NCI-H524 treated with DMSO at 0.1 percent for 48 hours (cell line): ENCODE data around the gene UCP2.
"Not testable (repeated sequence)": the region's sequence is repeated elsewhere in the genome, so short reads cannot be mapped to it uniquely, and the experiment has no call there.

Experiments
- DNase-seq: peaks from one replicate; lab custom pipeline; 2025; lab: John Stamatoyannopoulos, UW

Gene UCP2

GRCh38 chr11:73940801-73941570, 41.7 kb downstream of the UCP2 start:
- DNase-seq = no peak

DNA sequence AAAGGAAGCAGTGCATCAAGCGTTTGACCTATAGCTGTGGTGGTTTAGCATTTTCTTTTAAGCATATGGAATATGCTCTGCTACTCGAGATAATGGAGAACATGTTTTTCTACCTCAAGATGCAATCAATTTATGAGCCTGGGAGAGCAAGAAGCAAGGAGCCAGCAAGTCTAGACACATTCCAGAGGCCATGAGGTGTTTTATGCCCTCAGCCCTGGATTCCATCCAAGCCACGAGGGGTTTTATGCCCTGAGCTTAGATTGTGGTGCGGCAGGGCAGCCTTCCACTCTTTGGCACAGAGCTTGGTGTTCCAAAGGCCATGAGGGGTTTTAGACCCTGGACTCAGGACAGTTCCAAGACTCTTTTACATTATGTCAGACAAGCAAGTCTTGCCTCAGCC, 43.5 kb downstream of the UCP2 start:
- DNase-seq = no peak

GRCh38 chr11:73936047-73936446, 46.6 kb downstream of the UCP2 start:
- DNase-seq = not testable (repeated sequence)

DNA sequence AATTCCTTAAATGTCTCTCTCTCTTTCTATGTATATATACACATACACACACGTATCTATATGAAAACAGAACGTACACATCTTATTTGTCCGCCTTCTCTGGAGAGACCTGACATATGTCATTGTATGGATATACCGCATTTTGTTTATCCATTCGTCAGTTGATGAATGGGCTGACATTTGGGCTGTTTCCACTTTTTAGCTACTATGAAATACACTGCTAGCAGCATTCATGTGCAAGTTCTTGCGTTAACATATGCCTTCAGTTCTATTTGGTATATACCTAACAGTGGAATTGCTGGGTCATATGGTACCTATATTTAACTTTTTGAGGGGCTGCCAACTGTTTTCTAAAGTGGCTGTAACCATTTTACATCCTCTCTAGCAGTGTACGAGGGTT, 49.9 kb downstream of the UCP2 start:
- no peak for DNase-seq

- no peak for DNase-seq
Measured at GRCh38 chr11:73931951-73932350, 50.7 kb downstream of the UCP2 start.

GRCh38 chr11:73931039-73931645, 51.5 kb downstream of the UCP2 start:
- peak; percentile 46 for DNase-seq

GRCh38 chr11:73929388-73929787, 53.3 kb downstream of the UCP2 start:
- DNase-seq = no peak
